Astrocyte (in vitro differentiated cells and primary cell): ENCODE results near the gene DYTN. TPM values are rescaled to one million over a fixed set of nuclear protein-coding genes. Genes with fewer than 3 reads are reported as not detected.

Experiments
- DNase-seq: peaks from one replicate; pipeline ENCODE4 v3.0.0-alpha.2; 2010; ENCODE audit warnings: low read depth
- FAIRE-seq: peaks from 2 replicates; lab custom pipeline; 2011; peaks lifted over from hg19 to GRCh38; lab: Jason Lieb, UNC
- H2AFZ ChIP-seq: 2 replicates; pipeline ENCODE4 v1.6.0; 2012; ENCODE audit warnings: low read depth, low read length, inconsistent platforms
- H3K27ac ChIP-seq: 2 replicates; pipeline ENCODE4 v1.5.1; 2011; ENCODE audit warnings: low read depth, low read length, inconsistent platforms
- H3K27me3 ChIP-seq: 2 replicates; pipeline ENCODE4 v1.6.0; 2011; ENCODE audit warnings: low read length, inconsistent platforms; ENCODE audit not compliant: insufficient read depth
- H3K36me3 ChIP-seq: 2 replicates; pipeline ENCODE4 v1.5.1; 2011; ENCODE audit warnings: low read length, inconsistent platforms; ENCODE audit not compliant: insufficient read depth
- H3K4me1 ChIP-seq: 2 replicates; pipeline ENCODE4 v1.5.1; 2011; ENCODE audit warnings: low read length, inconsistent platforms; ENCODE audit not compliant: insufficient read depth
- H3K4me2 ChIP-seq: 2 replicates; pipeline ENCODE4 v1.6.0; 2012; ENCODE audit warnings: low read length, inconsistent platforms
- H3K4me3 ChIP-seq: 2 replicates; pipeline ENCODE4 v1.5.1; 2011; ENCODE audit warnings: low read depth, mild to moderate bottlenecking, low read length, inconsistent platforms; ENCODE audit not compliant: insufficient read depth
- H3K79me2 ChIP-seq: 2 replicates; pipeline ENCODE4 v1.6.0; 2012; ENCODE audit warnings: mild to moderate bottlenecking, low read length, inconsistent platforms; ENCODE audit not compliant: insufficient read depth
- H3K9ac ChIP-seq: 2 replicates; pipeline ENCODE4 v1.6.0; 2012; ENCODE audit warnings: mild to moderate bottlenecking, low read length, inconsistent platforms
- H3K9me3 ChIP-seq: 2 replicates; pipeline ENCODE4 v1.5.1; 2012; ENCODE audit warnings: low read depth, mild to moderate bottlenecking, low read length, inconsistent platforms; ENCODE audit not compliant: insufficient read depth
- H4K20me1 ChIP-seq: 2 replicates; pipeline ENCODE4 v1.6.0; 2012; ENCODE audit warnings: low read length, inconsistent platforms; ENCODE audit not compliant: insufficient read depth
- H3K27ac Mint-ChIP-seq: one replicate; pipeline ENCODE4 v1.8.0; 2021; ENCODE audit warnings: mild to moderate bottlenecking, mixed read lengths; ENCODE audit not compliant: unreplicated experiment
- H3K27me3 Mint-ChIP-seq: one replicate; pipeline ENCODE4 v1.8.0; 2021; ENCODE audit warnings: low read depth, mixed read lengths; ENCODE audit not compliant: unreplicated experiment
- H3K36me3 Mint-ChIP-seq: one replicate; pipeline ENCODE4 v1.8.0; 2021; ENCODE audit warnings: low read depth, mixed read lengths; ENCODE audit not compliant: unreplicated experiment
- H3K4me1 Mint-ChIP-seq: one replicate; pipeline ENCODE4 v1.8.0; 2021; ENCODE audit warnings: low read depth, mixed read lengths; ENCODE audit not compliant: unreplicated experiment
- H3K4me3 Mint-ChIP-seq: one replicate; pipeline ENCODE4 v1.8.0; 2021; ENCODE audit warnings: mild to moderate bottlenecking, moderate library complexity, mixed read lengths; ENCODE audit not compliant: unreplicated experiment
- H3K9me3 Mint-ChIP-seq: one replicate; pipeline ENCODE4 v1.8.0; 2021; ENCODE audit warnings: mild to moderate bottlenecking, mixed read lengths; ENCODE audit not compliant: unreplicated experiment
- EZH2 ChIP-seq: IDR thresholded peaks from 2 replicates; pipeline ENCODE4 v1.6.1; 2012; ENCODE audit warnings: mild to moderate bottlenecking, low read length, inconsistent platforms; ENCODE audit not compliant: insufficient read depth
- total RNA-seq: library from RNA; stranded (reverse); gene quantifications from 2 replicates; pipeline ENCODE4 v1.2.1, GENCODE V29; 2021
- TF ChIP-seq, protein P1 (sequence below): IDR thresholded peaks from 2 replicates; pipeline ENCODE4 v1.5.1; 2011; ENCODE audit warnings: low read depth, mild to moderate bottlenecking, inconsistent platforms, low read length, moderate library complexity; ENCODE audit not compliant: insufficient read depth

Gene DYTN
- total RNA-seq, 1 donor from 2014 or later = not detected

- Histone ChIP-seq H3K4me3 (no peak overlapping the region), H3K4me1 (no peaks in the 10 kb centered on the region), H3K9ac (no peak overlapping the region), H4K20me1 (no peaks in the 10 kb centered on the region), H3K79me2 (no peaks in the 10 kb centered on the region), H3K9me3 (no peaks in the 10 kb centered on the region), H3K27me3 (peaks cover 2% of the 10 kb centered on the region), H3K36me3 (no peaks in the 10 kb centered on the region), H3K27ac (no peak overlapping the region), H3K4me2 (no peak overlapping the region), H2AFZ (no peak overlapping the region)
- no peak overlapping the region for H3K27ac Mint-ChIP-seq
- no peaks in the 10 kb centered on the region for H3K4me1 Mint-ChIP-seq
- H3K9me3 Mint-ChIP-seq = no peaks in the 10 kb centered on the region
- FAIRE-seq (peak; percentile 74), DNase-seq (peak; percentile 25)
- H3K4me3 Mint-ChIP-seq = no peak overlapping the region
- TF ChIP-seq, protein P1, sequence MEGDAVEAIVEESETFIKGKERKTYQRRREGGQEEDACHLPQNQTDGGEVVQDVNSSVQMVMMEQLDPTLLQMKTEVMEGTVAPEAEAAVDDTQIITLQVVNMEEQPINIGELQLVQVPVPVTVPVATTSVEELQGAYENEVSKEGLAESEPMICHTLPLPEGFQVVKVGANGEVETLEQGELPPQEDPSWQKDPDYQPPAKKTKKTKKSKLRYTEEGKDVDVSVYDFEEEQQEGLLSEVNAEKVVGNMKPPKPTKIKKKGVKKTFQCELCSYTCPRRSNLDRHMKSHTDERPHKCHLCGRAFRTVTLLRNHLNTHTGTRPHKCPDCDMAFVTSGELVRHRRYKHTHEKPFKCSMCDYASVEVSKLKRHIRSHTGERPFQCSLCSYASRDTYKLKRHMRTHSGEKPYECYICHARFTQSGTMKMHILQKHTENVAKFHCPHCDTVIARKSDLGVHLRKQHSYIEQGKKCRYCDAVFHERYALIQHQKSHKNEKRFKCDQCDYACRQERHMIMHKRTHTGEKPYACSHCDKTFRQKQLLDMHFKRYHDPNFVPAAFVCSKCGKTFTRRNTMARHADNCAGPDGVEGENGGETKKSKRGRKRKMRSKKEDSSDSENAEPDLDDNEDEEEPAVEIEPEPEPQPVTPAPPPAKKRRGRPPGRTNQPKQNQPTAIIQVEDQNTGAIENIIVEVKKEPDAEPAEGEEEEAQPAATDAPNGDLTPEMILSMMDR = peak; percentile 72
- no peak for TF ChIP-seq EZH2
- no peaks in the 10 kb centered on the region for H3K36me3 Mint-ChIP-seq
- H3K27me3 Mint-ChIP-seq = no peaks in the 10 kb centered on the region
These were observed 24.6 kb downstream of the DYTN start for GRCh38 chr2:206693399-206694137.

DNA sequence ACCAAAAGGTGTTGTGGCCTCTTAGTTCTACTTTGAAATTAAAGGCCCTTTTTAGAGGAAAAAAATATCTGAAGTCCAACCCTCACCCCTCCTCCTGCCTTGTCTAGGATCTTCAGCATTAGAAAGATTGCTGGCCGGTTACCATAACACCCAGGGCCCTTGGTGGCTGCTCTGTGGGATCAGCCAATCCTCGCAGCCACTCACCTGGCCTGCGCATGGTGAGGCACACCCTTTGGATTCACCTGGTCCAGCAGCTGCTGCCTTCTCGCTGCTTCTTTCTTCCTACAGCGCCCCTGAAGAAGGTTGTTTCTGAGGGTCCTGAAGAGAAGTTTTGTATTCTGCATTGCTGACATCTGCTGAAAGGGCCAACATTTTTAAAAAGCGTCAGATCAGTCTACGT, 25.2 kb downstream of the DYTN start:
- DNase-seq (no peak), FAIRE-seq (no peak)
- Histone ChIP-seq H3K27me3 (peaks cover 4% of the 10 kb centered on the region), H3K79me2 (no peaks in the 10 kb centered on the region), H2AFZ (no peak overlapping the region), H4K20me1 (no peaks in the 10 kb centered on the region), H3K36me3 (no peaks in the 10 kb centered on the region), H3K4me2 (no peak overlapping the region), H3K4me1 (no peaks in the 10 kb centered on the region), H3K9me3 (no peaks in the 10 kb centered on the region), H3K9ac (no peak overlapping the region), H3K27ac (no peak overlapping the region), H3K4me3 (no peak overlapping the region)
- Mint-ChIP-seq H3K36me3 (no peaks in the 10 kb centered on the region), H3K4me3 (no peak overlapping the region), H3K4me1 (no peaks in the 10 kb centered on the region), H3K9me3 (no peaks in the 10 kb centered on the region), H3K27me3 (no peaks in the 10 kb centered on the region), H3K27ac (no peak overlapping the region)
- TF ChIP-seq, protein P1 = no peak
- no peak for TF ChIP-seq EZH2

DNA sequence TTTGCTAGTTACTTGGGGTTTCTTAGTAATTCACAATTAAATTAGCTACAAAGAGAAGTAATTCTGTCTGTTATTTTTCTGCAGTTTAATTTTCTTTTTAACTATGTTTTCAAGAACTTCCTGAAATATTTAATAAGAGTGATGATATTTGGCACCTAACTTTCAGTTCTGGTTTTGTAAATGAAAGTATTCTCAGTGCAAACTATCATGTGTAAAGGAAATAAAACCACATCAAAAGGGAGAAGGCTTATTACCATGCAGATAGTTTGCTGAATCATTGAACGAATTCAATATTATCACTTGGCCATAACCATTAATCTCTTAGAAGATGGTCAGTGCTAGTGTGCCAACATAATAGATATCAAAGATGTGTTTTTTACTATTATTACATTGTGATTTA, 29.2 kb downstream of the DYTN start:
- no peaks in the 10 kb centered on the region for H4K20me1 ChIP-seq
- H3K9me3 Mint-ChIP-seq = no peaks in the 10 kb centered on the region
- H3K27me3 Mint-ChIP-seq = no peaks in the 10 kb centered on the region
- no peaks in the 10 kb centered on the region for H3K9me3 ChIP-seq
- no peak overlapping the region for H3K27ac ChIP-seq
- H3K4me3 Mint-ChIP-seq = no peak overlapping the region
- H3K4me1 ChIP-seq = no peaks in the 10 kb centered on the region
- TF ChIP-seq, protein P1 = no peak
- no peak for TF ChIP-seq EZH2
- no peak overlapping the region for H3K4me2 ChIP-seq
- no peaks in the 10 kb centered on the region for H3K79me2 ChIP-seq
- H3K27me3 ChIP-seq = peaks cover 3% of the 10 kb centered on the region
- H3K27ac Mint-ChIP-seq = no peak overlapping the region
- H3K9ac ChIP-seq = no peak overlapping the region
- no peak overlapping the region for H2AFZ ChIP-seq
- no peaks in the 10 kb centered on the region for H3K36me3 ChIP-seq
- FAIRE-seq (no peak), DNase-seq (no peak)
- H3K4me1 Mint-ChIP-seq = no peaks in the 10 kb centered on the region
- no peak overlapping the region for H3K4me3 ChIP-seq
- H3K36me3 Mint-ChIP-seq = no peaks in the 10 kb centered on the region
